GM23338 (cell line): ENCODE results near the gene ANKRD50.

Experiments used
- CREB1 ChIP-seq: fragments of 250-450 bp; sonication (Bioruptor Pico); IDR thresholded peaks from 2 replicates; pipeline ENCODE4 v1.5.0; 2020; ENCODE audit warnings: low read depth, mild to moderate bottlenecking, moderate library complexity
- EZH2 ChIP-seq: fragments of 200-600 bp; sonication (generic); IDR thresholded peaks from one replicate; pipeline ENCODE4 v1.8.0; 2017; ENCODE audit warnings: antibody characterized with exemption, mild to moderate bottlenecking, low read depth; ENCODE audit not compliant: unreplicated experiment
- JUNB ChIP-seq: IDR thresholded peaks from one replicate; pipeline ENCODE4 v1.6.1; 2016; ENCODE audit warnings: antibody characterized with exemption; ENCODE audit not compliant: unreplicated experiment
- NANOG ChIP-seq: IDR thresholded peaks from 2 replicates; pipeline ENCODE4 v1.6.1; 2016; ENCODE audit warnings: antibody characterized with exemption, borderline replicate concordance
- POLR2AphosphoS5 ChIP-seq: IDR thresholded peaks from 2 replicates; pipeline ENCODE4 v1.6.1; 2016; ENCODE audit warnings: antibody characterized with exemption, low read depth
- STAT1 ChIP-seq: IDR thresholded peaks from one replicate; pipeline ENCODE4 v1.6.1; 2016; ENCODE audit warnings: antibody characterized with exemption; ENCODE audit not compliant: unreplicated experiment
- ZNF114 ChIP-seq: fragments of 250-450 bp; sonication (Bioruptor Pico); IDR thresholded peaks from 2 replicates; pipeline ENCODE4 v1.5.0; 2020; ENCODE audit warnings: mild to moderate bottlenecking, moderate library complexity
- ZNF331 ChIP-seq: fragments of 250-450 bp; sonication (Bioruptor Pico); IDR thresholded peaks from 2 replicates; pipeline ENCODE4 v1.5.0; 2020; ENCODE audit warnings: low read depth, mild to moderate bottlenecking, moderate library complexity
- TF ChIP-seq, protein P1 (sequence below), 2 experiments: fragments of 200-600 bp in 1 of 2; sonication (generic) in 1 of 2; conservative IDR thresholded peaks; 2 replicates each; pipeline versions ENCODE4 v1.5.1 to v1.6.1; 2016 to 2017; ENCODE audit warnings: antibody characterized with exemption in 2 of 2, low read depth in 2 of 2, mild to moderate bottlenecking in 2 of 2, moderate library complexity in 1 of 2
- TF ChIP-seq, protein P2 (sequence below): fragments of 250-450 bp; sonication (Bioruptor Pico); IDR thresholded peaks from 2 replicates; pipeline ENCODE4 v1.5.0; 2020; ENCODE audit warnings: mild to moderate bottlenecking, moderate library complexity
- TF ChIP-seq, protein P3 (sequence below): IDR thresholded peaks from one replicate; pipeline ENCODE4 v1.6.1; 2018; ENCODE audit warnings: antibody characterized with exemption; ENCODE audit not compliant: unreplicated experiment

DNA sequence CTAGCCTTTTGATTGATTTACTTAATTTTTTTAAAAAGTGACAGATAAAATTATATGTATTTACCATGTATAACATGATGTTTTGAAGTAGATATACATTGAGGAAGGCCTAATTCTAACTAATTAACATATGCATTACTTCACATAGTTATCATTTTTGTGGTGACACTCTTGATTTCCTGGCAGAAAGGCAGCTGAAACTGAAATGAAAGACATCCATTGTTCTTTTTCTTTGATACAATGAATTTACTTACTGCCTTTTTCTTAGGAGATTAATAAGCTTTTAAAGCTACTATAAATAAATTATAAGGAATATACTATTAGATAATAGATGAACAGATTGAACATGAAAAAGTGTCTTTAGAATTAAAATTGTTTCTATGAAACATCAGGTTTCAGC is 26.7 kb downstream of the ANKRD50 start:
- TF ChIP-seq NANOG (no peak), EZH2 (no peak), JUNB (no peak), POLR2AphosphoS5 (no peak), CREB1 (no peak), ZNF114 (CRISPR knock-in tag) (no peak), STAT1 (no peak), ZNF331 (CRISPR knock-in tag) (no peak)
- TF ChIP-seq, protein P1, sequence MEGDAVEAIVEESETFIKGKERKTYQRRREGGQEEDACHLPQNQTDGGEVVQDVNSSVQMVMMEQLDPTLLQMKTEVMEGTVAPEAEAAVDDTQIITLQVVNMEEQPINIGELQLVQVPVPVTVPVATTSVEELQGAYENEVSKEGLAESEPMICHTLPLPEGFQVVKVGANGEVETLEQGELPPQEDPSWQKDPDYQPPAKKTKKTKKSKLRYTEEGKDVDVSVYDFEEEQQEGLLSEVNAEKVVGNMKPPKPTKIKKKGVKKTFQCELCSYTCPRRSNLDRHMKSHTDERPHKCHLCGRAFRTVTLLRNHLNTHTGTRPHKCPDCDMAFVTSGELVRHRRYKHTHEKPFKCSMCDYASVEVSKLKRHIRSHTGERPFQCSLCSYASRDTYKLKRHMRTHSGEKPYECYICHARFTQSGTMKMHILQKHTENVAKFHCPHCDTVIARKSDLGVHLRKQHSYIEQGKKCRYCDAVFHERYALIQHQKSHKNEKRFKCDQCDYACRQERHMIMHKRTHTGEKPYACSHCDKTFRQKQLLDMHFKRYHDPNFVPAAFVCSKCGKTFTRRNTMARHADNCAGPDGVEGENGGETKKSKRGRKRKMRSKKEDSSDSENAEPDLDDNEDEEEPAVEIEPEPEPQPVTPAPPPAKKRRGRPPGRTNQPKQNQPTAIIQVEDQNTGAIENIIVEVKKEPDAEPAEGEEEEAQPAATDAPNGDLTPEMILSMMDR (conservative IDR thresholded peaks at IDR 0.05; ENCODE audit: low read depth in 2 of 2) = no peak
- TF ChIP-seq, protein P2, sequence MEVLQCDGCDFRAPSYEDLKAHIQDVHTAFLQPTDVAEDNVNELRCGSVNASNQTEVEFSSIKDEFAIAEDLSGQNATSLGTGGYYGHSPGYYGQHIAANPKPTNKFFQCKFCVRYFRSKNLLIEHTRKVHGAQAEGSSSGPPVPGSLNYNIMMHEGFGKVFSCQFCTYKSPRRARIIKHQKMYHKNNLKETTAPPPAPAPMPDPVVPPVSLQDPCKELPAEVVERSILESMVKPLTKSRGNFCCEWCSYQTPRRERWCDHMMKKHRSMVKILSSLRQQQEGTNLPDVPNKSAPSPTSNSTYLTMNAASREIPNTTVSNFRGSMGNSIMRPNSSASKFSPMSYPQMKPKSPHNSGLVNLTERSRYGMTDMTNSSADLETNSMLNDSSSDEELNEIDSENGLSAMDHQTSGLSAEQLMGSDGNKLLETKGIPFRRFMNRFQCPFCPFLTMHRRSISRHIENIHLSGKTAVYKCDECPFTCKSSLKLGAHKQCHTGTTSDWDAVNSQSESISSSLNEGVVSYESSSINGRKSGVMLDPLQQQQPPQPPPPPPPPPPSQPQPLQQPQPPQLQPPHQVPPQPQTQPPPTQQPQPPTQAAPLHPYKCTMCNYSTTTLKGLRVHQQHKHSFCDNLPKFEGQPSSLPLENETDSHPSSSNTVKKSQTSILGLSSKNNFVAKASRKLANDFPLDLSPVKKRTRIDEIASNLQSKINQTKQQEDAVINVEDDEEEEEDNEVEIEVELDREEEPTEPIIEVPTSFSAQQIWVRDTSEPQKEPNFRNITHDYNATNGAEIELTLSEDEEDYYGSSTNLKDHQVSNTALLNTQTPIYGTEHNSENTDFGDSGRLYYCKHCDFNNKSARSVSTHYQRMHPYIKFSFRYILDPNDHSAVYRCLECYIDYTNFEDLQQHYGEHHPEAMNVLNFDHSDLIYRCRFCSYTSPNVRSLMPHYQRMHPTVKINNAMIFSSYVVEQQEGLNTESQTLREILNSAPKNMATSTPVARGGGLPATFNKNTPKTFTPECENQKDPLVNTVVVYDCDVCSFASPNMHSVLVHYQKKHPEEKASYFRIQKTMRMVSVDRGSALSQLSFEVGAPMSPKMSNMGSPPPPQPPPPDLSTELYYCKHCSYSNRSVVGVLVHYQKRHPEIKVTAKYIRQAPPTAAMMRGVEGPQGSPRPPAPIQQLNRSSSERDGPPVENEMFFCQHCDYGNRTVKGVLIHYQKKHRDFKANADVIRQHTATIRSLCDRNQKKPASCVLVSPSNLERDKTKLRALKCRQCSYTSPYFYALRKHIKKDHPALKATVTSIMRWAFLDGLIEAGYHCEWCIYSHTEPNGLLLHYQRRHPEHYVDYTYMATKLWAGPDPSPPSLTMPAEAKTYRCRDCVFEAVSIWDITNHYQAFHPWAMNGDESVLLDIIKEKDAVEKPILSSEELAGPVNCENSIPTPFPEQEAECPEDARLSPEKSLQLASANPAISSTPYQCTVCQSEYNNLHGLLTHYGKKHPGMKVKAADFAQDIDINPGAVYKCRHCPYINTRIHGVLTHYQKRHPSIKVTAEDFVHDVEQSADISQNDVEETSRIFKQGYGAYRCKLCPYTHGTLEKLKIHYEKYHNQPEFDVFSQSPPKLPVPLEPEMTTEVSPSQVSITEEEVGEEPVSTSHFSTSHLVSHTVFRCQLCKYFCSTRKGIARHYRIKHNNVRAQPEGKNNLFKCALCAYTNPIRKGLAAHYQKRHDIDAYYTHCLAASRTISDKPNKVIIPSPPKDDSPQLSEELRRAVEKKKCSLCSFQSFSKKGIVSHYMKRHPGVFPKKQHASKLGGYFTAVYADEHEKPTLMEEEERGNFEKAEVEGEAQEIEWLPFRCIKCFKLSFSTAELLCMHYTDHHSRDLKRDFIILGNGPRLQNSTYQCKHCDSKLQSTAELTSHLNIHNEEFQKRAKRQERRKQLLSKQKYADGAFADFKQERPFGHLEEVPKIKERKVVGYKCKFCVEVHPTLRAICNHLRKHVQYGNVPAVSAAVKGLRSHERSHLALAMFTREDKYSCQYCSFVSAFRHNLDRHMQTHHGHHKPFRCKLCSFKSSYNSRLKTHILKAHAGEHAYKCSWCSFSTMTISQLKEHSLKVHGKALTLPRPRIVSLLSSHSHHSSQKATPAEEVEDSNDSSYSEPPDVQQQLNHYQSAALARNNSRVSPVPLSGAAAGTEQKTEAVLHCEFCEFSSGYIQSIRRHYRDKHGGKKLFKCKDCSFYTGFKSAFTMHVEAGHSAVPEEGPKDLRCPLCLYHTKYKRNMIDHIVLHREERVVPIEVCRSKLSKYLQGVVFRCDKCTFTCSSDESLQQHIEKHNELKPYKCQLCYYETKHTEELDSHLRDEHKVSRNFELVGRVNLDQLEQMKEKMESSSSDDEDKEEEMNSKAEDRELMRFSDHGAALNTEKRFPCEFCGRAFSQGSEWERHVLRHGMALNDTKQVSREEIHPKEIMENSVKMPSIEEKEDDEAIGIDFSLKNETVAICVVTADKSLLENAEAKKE = no peak
- TF ChIP-seq, protein P3, sequence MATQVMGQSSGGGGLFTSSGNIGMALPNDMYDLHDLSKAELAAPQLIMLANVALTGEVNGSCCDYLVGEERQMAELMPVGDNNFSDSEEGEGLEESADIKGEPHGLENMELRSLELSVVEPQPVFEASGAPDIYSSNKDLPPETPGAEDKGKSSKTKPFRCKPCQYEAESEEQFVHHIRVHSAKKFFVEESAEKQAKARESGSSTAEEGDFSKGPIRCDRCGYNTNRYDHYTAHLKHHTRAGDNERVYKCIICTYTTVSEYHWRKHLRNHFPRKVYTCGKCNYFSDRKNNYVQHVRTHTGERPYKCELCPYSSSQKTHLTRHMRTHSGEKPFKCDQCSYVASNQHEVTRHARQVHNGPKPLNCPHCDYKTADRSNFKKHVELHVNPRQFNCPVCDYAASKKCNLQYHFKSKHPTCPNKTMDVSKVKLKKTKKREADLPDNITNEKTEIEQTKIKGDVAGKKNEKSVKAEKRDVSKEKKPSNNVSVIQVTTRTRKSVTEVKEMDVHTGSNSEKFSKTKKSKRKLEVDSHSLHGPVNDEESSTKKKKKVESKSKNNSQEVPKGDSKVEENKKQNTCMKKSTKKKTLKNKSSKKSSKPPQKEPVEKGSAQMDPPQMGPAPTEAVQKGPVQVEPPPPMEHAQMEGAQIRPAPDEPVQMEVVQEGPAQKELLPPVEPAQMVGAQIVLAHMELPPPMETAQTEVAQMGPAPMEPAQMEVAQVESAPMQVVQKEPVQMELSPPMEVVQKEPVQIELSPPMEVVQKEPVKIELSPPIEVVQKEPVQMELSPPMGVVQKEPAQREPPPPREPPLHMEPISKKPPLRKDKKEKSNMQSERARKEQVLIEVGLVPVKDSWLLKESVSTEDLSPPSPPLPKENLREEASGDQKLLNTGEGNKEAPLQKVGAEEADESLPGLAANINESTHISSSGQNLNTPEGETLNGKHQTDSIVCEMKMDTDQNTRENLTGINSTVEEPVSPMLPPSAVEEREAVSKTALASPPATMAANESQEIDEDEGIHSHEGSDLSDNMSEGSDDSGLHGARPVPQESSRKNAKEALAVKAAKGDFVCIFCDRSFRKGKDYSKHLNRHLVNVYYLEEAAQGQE = no peak
